OCI-LY1 (cell line): ENCODE results near the gene SOX12.

ENCODE experiments used
- CTCF ChIP-seq: fragments of 200-600 bp; sonication (generic), shearing (Covaris generic); IDR thresholded peaks from 2 replicates; pipeline ENCODE4 v1.5.1; 2017; ENCODE audit warnings: mild to moderate bottlenecking, antibody characterized with exemption, low read length, moderate library complexity, mixed read lengths
- EZH2 ChIP-seq: fragments of 200-600 bp; sonication (generic), shearing (Covaris generic); IDR thresholded peaks from 2 replicates; pipeline ENCODE4 v1.8.0; 2017; ENCODE audit warnings: borderline replicate concordance, mixed run types, mild to moderate bottlenecking, antibody characterized with exemption, low read length, moderate library complexity, mixed read lengths

- TF ChIP-seq CTCF (no peak), EZH2 (no peak)
Observed at GRCh38 chr20:312866-313265, 12.5 kb upstream of the SOX12 start.
